ENCODE measurements around the gene GOLGA2. TPM values are rescaled to one million over a fixed set of nuclear protein-coding genes. Genes with fewer than 3 reads are reported as not detected.
A peak's percentile ranks its signal among the peaks of the same experiment; 100 is the strongest.

Gene GOLGA2
- total and polyA plus RNA-seq, 2 donors (not counting 1 experiment from before 2014, with no cell fraction given): 118 to 126 TPM

DNA sequence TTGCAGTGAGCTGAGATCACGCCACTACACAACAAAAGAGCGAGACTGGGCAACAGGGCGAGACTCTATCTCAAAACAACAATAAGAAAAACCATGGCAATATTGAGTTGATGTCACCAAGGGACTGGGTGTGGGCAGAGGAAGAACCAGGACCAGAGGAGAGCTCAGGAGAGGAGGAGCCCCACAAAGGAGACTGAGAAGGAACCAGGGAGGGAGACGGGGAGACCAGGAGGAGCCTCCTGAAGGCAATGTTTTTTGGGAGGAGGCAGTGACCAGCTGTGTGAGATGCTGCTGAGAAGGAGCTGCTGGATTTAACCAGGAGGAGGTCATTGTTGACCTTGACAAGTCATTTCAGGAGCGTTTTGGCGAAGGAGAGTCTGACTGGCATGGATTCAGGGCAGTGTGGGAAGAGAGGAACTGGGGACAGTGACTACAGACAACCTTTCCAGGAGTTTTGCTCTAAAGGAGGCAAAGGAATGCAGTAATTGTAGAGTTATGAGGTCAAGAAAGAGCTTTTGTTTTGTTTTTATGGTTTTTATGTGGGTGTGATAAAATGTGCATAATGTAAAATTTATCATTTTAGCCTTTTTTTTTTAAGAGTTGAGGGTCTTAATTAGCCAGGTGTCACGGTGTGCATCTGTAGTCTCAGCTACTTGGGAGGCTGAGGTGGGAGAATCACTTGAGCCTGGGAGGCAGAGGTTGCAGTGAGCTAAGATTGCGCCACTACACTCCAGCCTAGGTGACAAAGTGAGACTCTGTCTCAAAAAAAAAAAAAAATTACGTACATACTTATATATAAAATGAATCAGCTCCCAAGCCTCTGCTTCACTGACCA, 28.5 kb upstream of the GOLGA2 start:
- no peak overlapping the region for H3K27ac ChIP-seq (ENCODE audit: insufficient read depth, low read length)

DNA sequence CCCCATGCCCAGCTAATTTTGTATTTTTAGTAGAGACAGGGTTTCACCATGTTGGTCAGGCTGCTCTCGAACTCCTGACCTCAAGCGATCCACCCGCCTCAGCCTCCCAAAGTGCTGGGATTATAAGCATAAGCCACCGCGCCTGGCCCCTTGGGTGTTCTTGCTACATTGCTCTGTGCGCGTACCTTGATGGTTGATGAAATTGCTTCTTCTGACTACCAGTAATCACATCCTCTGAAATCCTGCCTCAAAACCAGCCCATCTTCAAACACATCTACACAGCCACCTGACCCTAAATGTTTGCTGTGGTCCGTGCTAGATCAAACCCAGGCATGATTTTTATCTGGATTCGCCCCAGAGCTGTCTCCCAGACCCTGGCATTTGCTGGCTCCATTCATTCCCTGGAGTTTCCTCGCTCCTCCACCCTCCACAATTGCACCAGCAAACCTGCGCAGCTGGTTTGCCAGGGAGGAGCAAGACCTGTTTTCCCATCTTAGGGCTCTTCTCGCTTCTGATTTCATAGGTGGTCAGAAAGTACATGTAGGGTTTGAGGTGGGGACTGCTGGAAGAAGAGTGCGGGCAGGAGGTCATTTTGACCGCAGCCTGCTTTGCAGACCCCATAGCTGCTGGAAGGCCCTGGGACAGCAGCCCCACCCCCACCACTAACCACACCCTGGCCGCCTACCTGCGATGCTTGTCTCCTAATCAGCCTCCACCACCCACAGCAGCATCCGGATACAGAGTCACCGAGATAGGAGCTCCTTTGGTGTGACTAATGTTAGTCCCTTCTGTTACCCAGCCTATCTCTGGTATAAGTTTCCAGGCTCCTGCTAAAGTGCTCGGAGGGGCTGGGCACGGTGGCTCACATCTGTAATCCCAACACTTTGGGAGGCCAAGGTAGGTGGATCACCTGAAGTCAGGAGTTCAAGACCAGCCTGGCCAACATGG, 23.0 kb upstream of the GOLGA2 start:
- H3K4me3 ChIP-seq (replicated peaks in 1 of 4; ENCODE audit: control extremely low read depth in 1 of 4, insufficient read depth in 1 of 4, low read depth in 3 of 4, low read length in 4 of 4): no peak overlapping the region
- TF ChIP-seq, protein P1, sequence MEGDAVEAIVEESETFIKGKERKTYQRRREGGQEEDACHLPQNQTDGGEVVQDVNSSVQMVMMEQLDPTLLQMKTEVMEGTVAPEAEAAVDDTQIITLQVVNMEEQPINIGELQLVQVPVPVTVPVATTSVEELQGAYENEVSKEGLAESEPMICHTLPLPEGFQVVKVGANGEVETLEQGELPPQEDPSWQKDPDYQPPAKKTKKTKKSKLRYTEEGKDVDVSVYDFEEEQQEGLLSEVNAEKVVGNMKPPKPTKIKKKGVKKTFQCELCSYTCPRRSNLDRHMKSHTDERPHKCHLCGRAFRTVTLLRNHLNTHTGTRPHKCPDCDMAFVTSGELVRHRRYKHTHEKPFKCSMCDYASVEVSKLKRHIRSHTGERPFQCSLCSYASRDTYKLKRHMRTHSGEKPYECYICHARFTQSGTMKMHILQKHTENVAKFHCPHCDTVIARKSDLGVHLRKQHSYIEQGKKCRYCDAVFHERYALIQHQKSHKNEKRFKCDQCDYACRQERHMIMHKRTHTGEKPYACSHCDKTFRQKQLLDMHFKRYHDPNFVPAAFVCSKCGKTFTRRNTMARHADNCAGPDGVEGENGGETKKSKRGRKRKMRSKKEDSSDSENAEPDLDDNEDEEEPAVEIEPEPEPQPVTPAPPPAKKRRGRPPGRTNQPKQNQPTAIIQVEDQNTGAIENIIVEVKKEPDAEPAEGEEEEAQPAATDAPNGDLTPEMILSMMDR (conservative IDR thresholded peaks at IDR 0.05 in 1 of 2, IDR thresholded peaks at IDR 0.05 in 1 of 2; ENCODE audit: low read depth in 1 of 2, low read length in 2 of 2): no peak
- TF ChIP-seq EZH2 (IDR thresholded peaks at IDR 0.05; ENCODE audit: low read length, missing control alignments): no peak
- no peaks in the 10 kb centered on the region for H3K36me3 ChIP-seq (ENCODE audit: control insufficient read depth, insufficient read depth, low read length)
- H2AFZ ChIP-seq (ENCODE audit: low read length): no peak overlapping the region
- DNase-seq (ENCODE audit: low read depth in 2 of 2): no peak
- no peaks in the 10 kb centered on the region for H4K20me1 ChIP-seq (ENCODE audit: control insufficient read depth, extremely low read depth, insufficient read depth, low read length)
- no peak overlapping the region for H3K4me2 ChIP-seq (ENCODE audit: extremely low read depth, insufficient read depth, low read length)
- no peaks in the 10 kb centered on the region for H3K27me3 ChIP-seq (ENCODE audit: control insufficient read depth, insufficient read depth, low read length)
- H3K79me2 ChIP-seq (ENCODE audit: control insufficient read depth, insufficient read depth, low read length): no peaks in the 10 kb centered on the region
- H3K9ac ChIP-seq (ENCODE audit: insufficient read depth, low read length): no peak overlapping the region
- H3K4me1 ChIP-seq (ENCODE audit: control insufficient read depth, extremely low read depth, insufficient read depth, low read length): peaks cover 6% of the 10 kb centered on the region
- H3K27ac ChIP-seq (ENCODE audit: insufficient read depth, low read length): no peak overlapping the region
- no peaks in the 10 kb centered on the region for H3K9me3 ChIP-seq (ENCODE audit: control insufficient read depth, insufficient read depth, low read depth, low read length)

More for the DNA sequence above, 28.5 kb upstream of the GOLGA2 start:
- Histone ChIP-seq H3K79me2 (ENCODE audit: control insufficient read depth, insufficient read depth, low read length) (no peaks in the 10 kb centered on the region), H3K4me3 (replicated peaks in 1 of 4; ENCODE audit: control extremely low read depth in 1 of 4, insufficient read depth in 1 of 4, low read depth in 3 of 4, low read length in 4 of 4) (no peak overlapping the region), H3K36me3 (ENCODE audit: control insufficient read depth, insufficient read depth, low read length) (no peaks in the 10 kb centered on the region), H2AFZ (ENCODE audit: low read length) (no peak overlapping the region), H4K20me1 (ENCODE audit: control insufficient read depth, extremely low read depth, insufficient read depth, low read length) (no peaks in the 10 kb centered on the region), H3K9me3 (ENCODE audit: control insufficient read depth, insufficient read depth, low read depth, low read length) (no peaks in the 10 kb centered on the region), H3K9ac (ENCODE audit: insufficient read depth, low read length) (no peak overlapping the region), H3K4me2 (ENCODE audit: extremely low read depth, insufficient read depth, low read length) (no peak overlapping the region), H3K4me1 (ENCODE audit: control insufficient read depth, extremely low read depth, insufficient read depth, low read length) (peaks cover 8% of the 10 kb centered on the region), H3K27me3 (ENCODE audit: control insufficient read depth, insufficient read depth, low read length) (no peaks in the 10 kb centered on the region)
- peak in 1 of 2 donors; percentile 43 for DNase-seq (ENCODE audit: low read depth in 2 of 2)
- TF ChIP-seq, protein P1 (conservative IDR thresholded peaks at IDR 0.05 in 1 of 2, IDR thresholded peaks at IDR 0.05 in 1 of 2; ENCODE audit: low read depth in 1 of 2, low read length in 2 of 2): no peak
- no peak for TF ChIP-seq EZH2 (IDR thresholded peaks at IDR 0.05; ENCODE audit: low read length, missing control alignments)

DNA sequence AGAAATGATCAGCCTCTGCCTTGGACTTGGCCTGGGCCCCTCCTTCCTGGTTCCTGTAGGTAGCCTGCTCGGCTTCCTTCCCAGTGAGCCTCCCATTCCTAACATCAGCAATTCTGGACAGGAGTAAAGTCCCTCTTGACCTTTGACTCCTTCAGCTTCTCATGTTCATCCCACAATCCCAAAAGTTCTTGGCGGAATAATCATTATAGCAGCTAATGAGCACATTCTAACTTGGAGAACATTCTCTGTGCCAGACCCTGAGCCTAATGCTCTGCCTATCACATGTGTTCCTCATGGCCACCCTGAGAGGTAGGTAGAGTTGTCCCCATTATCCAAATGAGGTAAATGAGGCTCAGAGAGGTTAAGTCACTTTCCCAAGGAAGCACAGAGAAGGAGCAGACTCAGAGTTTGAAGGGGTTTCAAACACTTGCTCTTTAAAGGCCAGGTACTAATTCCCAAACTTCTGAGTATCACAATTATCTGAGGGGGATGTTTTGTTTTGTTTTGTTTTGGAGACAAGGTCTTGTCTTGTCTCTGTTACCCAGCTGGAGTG, 21.5 kb upstream of the GOLGA2 start:
- H3K4me2 ChIP-seq (ENCODE audit: extremely low read depth, insufficient read depth, low read length): no peak overlapping the region
- H3K9me3 ChIP-seq (ENCODE audit: control insufficient read depth, insufficient read depth, low read depth, low read length): no peaks in the 10 kb centered on the region
- no peaks in the 10 kb centered on the region for H3K36me3 ChIP-seq (ENCODE audit: control insufficient read depth, insufficient read depth, low read length)
- H3K27me3 ChIP-seq (ENCODE audit: control insufficient read depth, insufficient read depth, low read length): no peaks in the 10 kb centered on the region
- no peak for TF ChIP-seq EZH2 (IDR thresholded peaks at IDR 0.05; ENCODE audit: low read length, missing control alignments)
- TF ChIP-seq, protein P1 (conservative IDR thresholded peaks at IDR 0.05 in 1 of 2, IDR thresholded peaks at IDR 0.05 in 1 of 2; ENCODE audit: low read depth in 1 of 2, low read length in 2 of 2): no peak
- H3K4me3 ChIP-seq (replicated peaks in 1 of 4; ENCODE audit: control extremely low read depth in 1 of 4, insufficient read depth in 1 of 4, low read depth in 3 of 4, low read length in 4 of 4): no peak overlapping the region
- no peaks in the 10 kb centered on the region for H3K79me2 ChIP-seq (ENCODE audit: control insufficient read depth, insufficient read depth, low read length)
- H3K4me1 ChIP-seq (ENCODE audit: control insufficient read depth, extremely low read depth, insufficient read depth, low read length): peaks cover 6% of the 10 kb centered on the region
- no peak overlapping the region for H3K9ac ChIP-seq (ENCODE audit: insufficient read depth, low read length)
- no peak for DNase-seq (ENCODE audit: low read depth in 2 of 2)
- H4K20me1 ChIP-seq (ENCODE audit: control insufficient read depth, extremely low read depth, insufficient read depth, low read length): no peaks in the 10 kb centered on the region
- H2AFZ ChIP-seq (ENCODE audit: low read length): no peak overlapping the region
- H3K27ac ChIP-seq (ENCODE audit: insufficient read depth, low read length): no peak overlapping the region

Data from fibroblast of lung (primary cell).